ENCODE measurements around the gene RHBDF2.

The RHBDF2 gene

DNA sequence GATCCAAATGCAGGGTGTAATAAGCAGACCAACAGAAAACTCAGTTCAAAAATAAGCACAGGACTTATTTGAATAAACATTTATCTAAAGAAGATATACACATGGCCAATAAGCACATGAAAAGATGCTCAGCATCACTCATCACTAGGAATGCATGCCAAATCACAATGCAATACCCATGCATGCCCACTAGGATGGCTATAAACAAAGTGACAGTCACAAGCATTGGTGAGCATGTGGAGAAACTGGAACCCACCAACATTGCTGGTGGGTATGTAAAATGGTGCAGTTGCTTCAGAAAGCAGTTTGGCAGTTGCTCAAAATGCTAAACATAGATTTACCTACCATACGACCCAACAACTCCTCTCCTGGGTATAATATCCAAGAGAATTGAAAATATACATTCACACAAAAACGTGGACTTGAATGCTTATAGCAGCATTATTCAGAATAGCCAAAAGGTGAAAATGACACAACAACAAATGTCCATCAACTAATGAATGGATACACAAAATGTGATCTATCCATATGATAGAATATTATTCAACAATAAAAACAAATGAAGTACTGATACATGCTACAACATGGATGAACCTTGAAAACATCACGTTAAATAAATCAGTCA lies 68.4 kb downstream of the RHBDF2 start:
- DNase-seq, result no peak

- no peak for DNase-seq
These were observed 69.2 kb downstream of the RHBDF2 start for GRCh38 chr17:76432004-76432403.

- DNase-seq, result no peak
These were observed 69.7 kb downstream of the RHBDF2 start for GRCh38 chr17:76431509-76431908.

GRCh38 chr17:76428511-76428910 lies 72.7 kb downstream of the RHBDF2 start:
- no peak for DNase-seq

- no peak for DNase-seq
These were observed 73.6 kb downstream of the RHBDF2 start for GRCh38 chr17:76427501-76428231.

- no peak for DNase-seq
These were observed 74.4 kb downstream of the RHBDF2 start for GRCh38 chr17:76426853-76427252.

DNA sequence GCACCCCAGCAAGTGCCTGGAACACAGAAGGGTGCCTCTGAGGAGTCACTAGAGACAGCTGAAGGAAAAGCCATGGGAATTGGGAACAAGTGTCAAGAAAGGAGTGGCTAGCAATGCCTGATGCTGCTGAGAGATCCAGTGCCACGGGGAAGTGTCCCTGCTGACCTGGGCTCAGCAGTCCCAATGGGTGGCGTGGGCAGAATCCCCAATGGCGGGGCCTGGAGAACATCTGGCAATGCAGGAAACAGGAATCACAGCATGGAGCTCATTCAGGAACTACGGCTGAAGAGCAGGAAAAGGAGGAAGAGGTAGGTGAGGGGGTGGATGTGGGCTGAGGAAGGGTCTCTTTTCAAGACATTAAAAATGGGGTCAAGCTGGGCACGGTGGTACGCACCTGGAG lies 78.4 kb downstream of the RHBDF2 start:
- DNase-seq, result no peak

GRCh38 chr17:76422406-76422805 lies 78.8 kb downstream of the RHBDF2 start:
- no peak for DNase-seq

DNA sequence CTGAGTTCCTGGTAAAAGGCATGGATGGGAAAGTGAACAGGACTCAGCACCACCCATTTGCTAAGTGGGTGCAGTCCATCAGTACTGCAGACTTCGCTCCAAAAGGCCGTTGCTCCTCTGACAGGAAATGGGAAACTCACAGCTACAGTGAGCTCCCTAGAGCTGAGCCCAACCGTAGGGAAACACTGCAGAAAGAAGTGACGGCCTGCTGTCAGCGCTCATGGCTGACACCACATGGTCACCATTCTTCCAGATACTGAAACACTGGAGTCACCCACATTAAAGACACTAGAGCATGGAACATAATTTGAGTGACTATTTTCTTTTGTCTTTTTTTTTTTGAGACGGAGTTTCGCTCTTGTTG lies 80.2 kb downstream of the RHBDF2 start:
- DNase-seq, result no peak
